ENCODE results near the gene DPPA3. TPM values are rescaled to one million over a fixed set of nuclear protein-coding genes. Genes with fewer than 3 reads are reported as not detected.
"Not testable (repeated sequence)": the region's sequence is repeated elsewhere in the genome, so short reads cannot be mapped to it uniquely, and the experiment has no call there.

DPPA3 gene
- polyA plus RNA-seq, 1 donor, result 0.17 TPM

GRCh38 chr12:7730984-7731383 is 19.8 kb downstream of the DPPA3 start:
- DNase-seq, result not testable (repeated sequence)

DNA sequence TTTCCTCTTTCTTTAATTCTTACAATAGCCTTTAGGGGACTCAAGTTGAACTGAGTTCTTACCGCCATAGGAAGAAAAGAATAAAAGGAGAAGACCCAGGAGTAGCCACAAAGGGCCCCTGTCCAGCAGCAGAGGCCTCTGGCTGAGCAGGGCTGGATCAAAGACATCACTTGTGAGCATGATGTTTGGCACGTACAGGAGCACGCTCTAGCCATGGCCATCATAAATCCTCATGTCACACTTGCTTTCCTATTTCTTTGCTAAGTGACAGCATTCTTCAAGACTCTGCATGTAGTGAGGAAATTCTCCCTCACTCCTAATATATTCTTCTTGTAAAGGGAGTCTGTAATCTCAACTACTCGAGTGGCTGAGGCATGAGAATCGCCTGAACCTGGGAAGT is 20.3 kb downstream of the DPPA3 start:
- peak; percentile 33 for DNase-seq

DNA sequence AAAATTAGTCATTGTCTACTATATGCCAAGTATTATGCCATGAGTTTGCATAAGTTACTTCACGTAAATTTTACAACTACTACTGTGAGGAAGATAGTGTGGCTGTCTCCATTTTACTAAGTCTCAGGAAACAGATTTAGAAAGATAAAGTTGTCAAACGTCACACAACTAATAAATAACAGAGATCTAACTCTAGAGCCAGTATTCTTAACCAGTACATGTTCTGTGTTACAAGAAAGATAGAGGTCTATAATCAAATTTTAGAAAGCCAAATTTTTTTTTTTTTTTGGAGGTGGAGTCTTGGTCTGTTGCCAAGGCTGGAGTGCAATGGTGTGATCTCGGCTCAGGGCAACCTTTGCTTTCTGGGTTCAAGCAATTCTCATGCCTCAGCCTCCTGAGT is 21.8 kb downstream of the DPPA3 start:
- DNase-seq, result no peak

DNA sequence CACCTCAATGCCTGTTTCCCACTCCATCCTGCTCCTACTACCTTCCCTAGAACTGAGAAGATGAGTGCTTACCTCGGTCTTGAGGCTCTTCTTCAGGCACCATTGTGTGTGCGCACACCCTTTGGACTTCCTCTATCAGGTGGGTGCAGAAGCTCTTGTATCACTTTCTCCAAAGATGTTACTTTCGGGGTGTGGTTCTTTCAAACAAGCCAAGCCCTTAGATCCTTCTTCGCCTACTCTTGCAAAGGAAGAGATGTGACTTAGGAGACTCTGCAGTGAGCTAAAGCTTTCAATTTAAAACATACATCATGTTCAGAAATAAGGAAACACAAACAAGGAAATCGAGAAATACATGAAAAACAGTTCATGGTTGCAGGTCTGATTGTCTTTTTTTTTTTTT is 36.0 kb downstream of the DPPA3 start, which contains the start of gene CLEC4C:
CLEC4C (minus strand) TSS at position 130 of the 400 bp plus-strand sequence; CDS start at position 103, 27 bp downstream.
- DNase-seq, result no peak

- DNase-seq, result no peak
Measured at GRCh38 chr12:7748852-7749251, 37.6 kb downstream of the DPPA3 start.

DNA sequence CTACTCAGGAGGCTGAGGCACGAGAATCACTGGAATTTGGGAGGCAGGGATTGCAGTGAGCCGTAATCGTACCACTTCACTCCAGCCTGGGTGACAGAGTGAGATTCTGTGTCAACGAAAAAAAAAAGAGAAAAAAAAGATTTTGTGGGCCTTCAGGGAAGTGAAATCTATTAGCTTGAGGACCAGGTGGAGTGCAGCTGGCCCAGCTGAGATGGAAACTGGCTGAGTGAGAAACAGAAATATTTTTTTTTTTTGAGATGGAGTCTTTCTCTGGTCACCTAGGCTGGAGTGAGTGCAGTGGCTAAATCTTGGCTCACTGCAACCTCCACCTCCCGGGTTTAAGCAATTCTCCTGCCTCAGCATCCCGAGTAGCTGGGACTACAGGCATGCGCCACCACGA is 38.2 kb downstream of the DPPA3 start:
- no peak for DNase-seq

- DNase-seq, result no peak
Measured at GRCh38 chr12:7750350-7750749, 39.1 kb downstream of the DPPA3 start.

GRCh38 chr12:7751394-7751793 is 40.2 kb downstream of the DPPA3 start:
- DNase-seq, result no peak

DNA sequence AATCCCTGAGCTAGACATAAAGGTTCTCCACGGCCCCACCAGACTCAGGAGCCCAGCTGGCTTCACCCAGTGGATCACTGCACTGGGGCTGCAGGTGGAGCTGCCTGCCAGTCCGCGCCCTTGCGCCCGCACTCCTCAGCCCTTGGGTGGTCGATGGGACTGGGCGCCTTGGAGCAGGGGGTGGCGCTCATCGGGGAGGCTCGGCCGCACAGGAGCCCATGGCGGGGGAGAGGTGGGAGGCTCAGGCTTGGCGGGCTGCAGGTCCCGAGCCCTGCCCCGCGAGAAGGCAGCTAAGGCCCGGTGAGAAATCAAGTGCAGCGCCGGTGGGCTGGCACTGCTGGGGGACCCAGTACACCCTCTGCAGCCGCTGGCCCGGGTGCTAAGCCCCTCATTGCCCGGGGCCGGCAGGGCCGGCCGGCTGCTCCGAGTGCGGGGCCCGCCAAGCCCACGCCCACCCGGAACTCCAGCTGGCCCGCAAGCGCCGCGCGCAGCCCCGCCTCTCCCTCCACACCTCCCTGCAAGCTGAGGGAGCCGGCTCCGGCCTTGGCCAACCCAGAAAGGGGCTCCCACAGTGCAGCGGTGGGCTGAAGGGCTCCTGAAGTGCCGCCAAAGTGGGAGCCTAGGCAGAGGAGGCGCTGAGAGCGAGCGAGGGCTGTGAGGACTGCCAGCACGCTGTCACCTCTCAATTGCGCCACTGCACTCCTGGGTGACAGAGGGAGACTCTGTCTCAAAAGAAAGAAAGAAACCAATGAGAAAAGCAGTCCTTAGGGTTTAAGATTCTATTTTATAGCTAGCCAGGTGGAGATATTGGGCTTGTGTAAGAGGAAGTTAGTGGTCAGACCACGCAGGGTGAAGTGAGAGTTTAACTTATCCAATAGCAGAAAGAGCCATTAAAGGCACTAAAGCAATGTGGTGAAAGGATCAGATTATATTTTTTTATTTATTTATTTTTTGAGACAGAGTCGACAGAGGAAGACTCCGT is 41.0 kb downstream of the DPPA3 start:
- not testable (repeated sequence) for DNase-seq

DNA sequence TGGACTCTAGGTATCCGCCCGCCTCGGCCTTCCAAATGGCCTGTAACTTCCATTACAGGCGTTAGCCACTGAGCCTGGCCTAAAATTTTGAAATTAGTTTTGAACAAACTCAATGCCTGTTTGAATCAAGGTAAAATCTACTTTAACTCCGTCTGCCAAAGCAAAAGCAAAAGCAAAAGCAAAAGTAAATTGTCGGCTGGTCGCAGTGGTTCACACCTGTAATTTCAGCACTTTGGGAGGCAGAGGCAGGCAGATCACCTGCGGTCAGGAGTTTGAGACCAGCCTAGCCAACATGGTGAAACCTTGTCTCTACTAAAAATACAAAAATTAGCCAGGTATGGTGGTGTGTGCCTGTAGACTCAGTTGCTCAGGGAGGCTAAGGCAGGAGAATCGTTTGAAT is 44.4 kb downstream of the DPPA3 start:
- not testable (repeated sequence) for DNase-seq

DNA sequence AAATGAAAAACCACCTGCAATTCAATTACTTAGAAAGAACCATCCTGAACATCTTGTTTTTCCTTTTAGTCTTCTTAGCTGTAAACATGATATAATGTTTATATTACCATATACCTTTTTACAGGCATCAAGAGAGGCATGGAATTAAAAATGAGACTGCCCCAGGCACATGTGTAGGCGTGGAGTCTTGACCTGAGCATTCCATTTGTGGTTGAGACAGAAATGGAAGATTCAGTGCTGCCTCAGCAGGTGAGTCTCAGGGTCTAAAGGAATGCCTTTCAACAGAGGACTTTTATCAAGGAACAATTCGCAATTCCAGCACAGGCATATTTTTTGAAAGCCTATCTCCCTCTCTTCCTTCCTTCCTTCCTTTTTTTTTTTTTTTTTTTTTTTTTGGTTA is 45.8 kb downstream of the DPPA3 start:
- no peak for DNase-seq

- no peak for DNase-seq
Measured at GRCh38 chr12:7758766-7759140, 47.5 kb downstream of the DPPA3 start.

Other genes starting within 250 kb of the DPPA3 start
- 9.5 TPM for gene CD163, start 207.7 kb upstream of the DPPA3 start, polyA plus RNA-seq (ENCODE audit: insufficient read length)
- not detected for gene APOBEC1, start 45.5 kb upstream of the DPPA3 start, polyA plus RNA-seq (ENCODE audit: insufficient read length)
- 0.48 TPM for gene GDF3, start 15.7 kb upstream of the DPPA3 start, polyA plus RNA-seq (ENCODE audit: insufficient read length)
- gene CLEC4C, start 35.9 kb downstream of the DPPA3 start, polyA plus RNA-seq (ENCODE audit: insufficient read length), result 0.23 TPM
- not detected for gene NANOGNB, start 53.8 kb downstream of the DPPA3 start, polyA plus RNA-seq (ENCODE audit: insufficient read length)
- gene NANOG, start 78.0 kb downstream of the DPPA3 start, polyA plus RNA-seq (ENCODE audit: insufficient read length), result 0.35 TPM
- 0.67 TPM for gene SLC2A14, start 161.5 kb downstream of the DPPA3 start, polyA plus RNA-seq (ENCODE audit: insufficient read length)
- gene SLC2A3, start 224.8 kb downstream of the DPPA3 start, polyA plus RNA-seq (ENCODE audit: insufficient read length), result 21.1 TPM

Data from left kidney (tissue), 2 donors.